CD14-positive monocyte (primary cell): ENCODE measurements around the gene ASCC3. TPM values are rescaled to one million over a fixed set of nuclear protein-coding genes. Genes with fewer than 3 reads are reported as not detected.

ENCODE experiments used
- DNase-seq, 3 donors: peaks; one replicate each; pipeline ENCODE4 v3.0.0-alpha.2; 2011 to 2022
- H2AFZ ChIP-seq: 2 replicates; pipeline ENCODE4 v1.6.0; 2012; ENCODE audit warnings: mild to moderate bottlenecking, low read depth, low read length, inconsistent platforms; ENCODE audit not compliant: insufficient read depth, poor library complexity, severe bottlenecking
- H3K27ac ChIP-seq, 2 donors: 1 replicate in 1 of 2; 2 replicates in 1 of 2; pipeline ENCODE4 v1.5.1; 2012 to 2013; ENCODE audit warnings: low read length in 2 of 2, control low read depth in 1 of 2, inconsistent platforms in 1 of 2, low read depth in 1 of 2, mild to moderate bottlenecking in 1 of 2
- H3K27me3 ChIP-seq, 2 donors: one replicate each; pipeline versions ENCODE4 v1.6.0 to v1.6.1; 2011 to 2013; ENCODE audit warnings: low read length in 2 of 2; ENCODE audit not compliant: control insufficient read depth in 2 of 2, insufficient read depth in 2 of 2
- H3K36me3 ChIP-seq, 2 donors: replicated peaks in 1 of 2; 1 replicate in 1 of 2; 2 replicates in 1 of 2; pipeline versions ENCODE4 v1.5.1 to v1.6.1; 2012 to 2013; ENCODE audit warnings: low read length in 2 of 2, control low read depth in 1 of 2, inconsistent platforms in 1 of 2, mild to moderate bottlenecking in 1 of 2; ENCODE audit not compliant: insufficient read depth in 2 of 2, control insufficient read depth in 1 of 2
- H3K4me1 ChIP-seq, 2 donors: 1 replicate in 1 of 2; 2 replicates in 1 of 2; pipeline versions ENCODE4 v1.5.1 to v1.6.1; 2012 to 2013; ENCODE audit warnings: low read length in 2 of 2, control low read depth in 1 of 2, inconsistent platforms in 1 of 2, mild to moderate bottlenecking in 1 of 2, moderate library complexity in 1 of 2; ENCODE audit not compliant: insufficient read depth in 2 of 2, control insufficient read depth in 1 of 2
- H3K4me2 ChIP-seq: replicated peaks from 2 replicates; pipeline ENCODE3; 2012; ENCODE audit warnings: low read length, moderate library complexity, mild to moderate bottlenecking; ENCODE audit not compliant: poor library complexity, severe bottlenecking; ENCODE audit errors: extremely low read depth
- H3K4me3 ChIP-seq, 3 experiments: fragments of 200-600 bp in 1 of 3; sonication (generic) in 1 of 3; replicated peaks in 1 of 3; 1 replicate in 2 of 3; 2 replicates in 1 of 3; pipeline ENCODE4 v1.5.1; 2011 to 2013; ENCODE audit warnings: low read length in 3 of 3, mild to moderate bottlenecking in 3 of 3, control low read depth in 2 of 3, low read depth in 2 of 3, inconsistent platforms in 1 of 3, moderate library complexity in 1 of 3
- H3K79me2 ChIP-seq: 2 replicates; pipeline ENCODE4 v1.6.0; 2012; ENCODE audit warnings: mild to moderate bottlenecking, control low read depth, inconsistent platforms, low read length, moderate library complexity; ENCODE audit not compliant: insufficient read depth
- H3K9ac ChIP-seq: 2 replicates; pipeline ENCODE4 v1.6.0; 2017; ENCODE audit warnings: low read length, mild to moderate bottlenecking; ENCODE audit not compliant: insufficient read depth, poor library complexity, severe bottlenecking
- H3K9me3 ChIP-seq, 2 donors: replicated peaks in 1 of 2; 1 replicate in 1 of 2; 2 replicates in 1 of 2; pipeline versions ENCODE4 v1.5.1 to v1.6.1; 2012 to 2013; ENCODE audit warnings: low read length in 2 of 2, control low read depth in 1 of 2; ENCODE audit not compliant: control insufficient read depth in 1 of 2, insufficient read depth in 1 of 2
- H4K20me1 ChIP-seq: 2 replicates; pipeline ENCODE4 v1.6.0; 2012; ENCODE audit warnings: mild to moderate bottlenecking, low read length, control low read depth, moderate library complexity; ENCODE audit not compliant: insufficient read depth
- H3K27ac Mint-ChIP-seq, 7 donors: one replicate each; pipeline ENCODE4 v1.8.0; 2020; ENCODE audit warnings: mild to moderate bottlenecking in 7 of 7, mixed read lengths in 7 of 7, moderate library complexity in 6 of 7, inconsistent platforms in 2 of 7
- H3K27me3 Mint-ChIP-seq, 3 donors: one replicate each; pipeline ENCODE4 v1.8.0; 2021 to 2022; ENCODE audit warnings: low read depth in 3 of 3, mild to moderate bottlenecking in 3 of 3, mixed read lengths in 3 of 3, moderate library complexity in 3 of 3, inconsistent platforms in 1 of 3
- H3K36me3 Mint-ChIP-seq, 2 donors: one replicate each; pipeline ENCODE4 v1.8.0; 2020; ENCODE audit warnings: mixed read lengths in 2 of 2, inconsistent platforms in 1 of 2, mild to moderate bottlenecking in 1 of 2
- H3K4me1 Mint-ChIP-seq: one replicate; pipeline ENCODE4 v1.8.0; 2020; ENCODE audit warnings: mild to moderate bottlenecking, mixed read lengths
- H3K4me3 Mint-ChIP-seq, 2 donors: one replicate each; pipeline ENCODE4 v1.8.0; 2020; ENCODE audit warnings: mild to moderate bottlenecking in 2 of 2, mixed read lengths in 2 of 2, moderate library complexity in 1 of 2
- H3K9me3 Mint-ChIP-seq, 7 donors: one replicate each; pipeline ENCODE4 v1.8.0; 2020 to 2022; ENCODE audit warnings: mixed read lengths in 7 of 7, mild to moderate bottlenecking in 6 of 7, moderate library complexity in 6 of 7, inconsistent platforms in 2 of 7
- CTCF ChIP-seq: fragments of 200-600 bp; IDR thresholded peaks from one replicate; pipeline ENCODE4 v1.8.0; 2022; ENCODE audit warnings: antibody characterized with exemption, mild to moderate bottlenecking
- WGBS: methylation state at CpG from one replicate; pipeline ENCODE4 v1.1.5; 2013; ENCODE audit warnings: missing lambda C conversion rate; ENCODE audit not compliant: insufficient coverage; 5-methylcytosine and 5-hydroxymethylcytosine counted together
- intact Hi-C, 2 donors: fragments of 100-400 bp; cut with micrococcal nuclease; formaldehyde crosslinking; loops; one replicate each; pipeline versions ENCODE4 v1.15.0 to v1.15.1; 2023
- polyA plus RNA-seq, 3 donors: library from polyadenylated mRNA; depleted of rRNA in 1 of 3; unstranded in 2 of 3; stranded (reverse) in 1 of 3; fragments of 300-500 nt in 2 of 3; fragments of >200 nt in 1 of 3; fragmentation: Illumina TruSeq in 2 of 3; gene quantifications; 1 replicate in 2 of 3; 2 replicates in 1 of 3; pipeline ENCODE4 v1.2.3, GENCODE V29; 2012 to 2021

The ASCC3 gene
- polyA plus RNA-seq, 3 donors, result 6.4 to 12.9 (median 10.6) TPM

GRCh38 chr6:100920028-100920605 lies 39.0 kb upstream of the ASCC3 start:
- no peak overlapping the region for H2AFZ ChIP-seq
- no peak for TF ChIP-seq CTCF
- no CpG with 5 or more reads among the region's 2 CpGs for WGBS
- H3K4me2 ChIP-seq, result no peak overlapping the region
- Mint-ChIP-seq H3K4me1 (no peaks in the 10 kb centered on the region), H3K9me3 (peaks cover 0 to 4% (median 0%) of the 10 kb centered on the region in 7 donors), H3K27me3 (peaks cover 0 to 2% (median 0%) of the 10 kb centered on the region in 3 donors), H3K36me3 (no peaks in the 10 kb centered on the region), H3K4me3 (no peak overlapping the region), H3K27ac (no peak overlapping the region)
- H3K36me3 ChIP-seq, result no peaks in the 10 kb centered on the region
- no peaks in the 10 kb centered on the region for H4K20me1 ChIP-seq
- no peaks in the 10 kb centered on the region for H3K79me2 ChIP-seq
- H3K4me1 ChIP-seq, result no peaks in the 10 kb centered on the region
- no peak overlapping the region for H3K4me3 ChIP-seq
- no peak overlapping the region for H3K9ac ChIP-seq
- no peak overlapping the region for H3K27ac ChIP-seq
- no peaks in the 10 kb centered on the region for H3K9me3 ChIP-seq
- DNase-seq, result no peak
- intact Hi-C loops, result no loop called here
- H3K27me3 ChIP-seq, result no peaks in the 10 kb centered on the region

GRCh38 chr6:100918152-100918551 lies 37.0 kb upstream of the ASCC3 start:
- Histone ChIP-seq H3K9ac (no peak overlapping the region), H3K9me3 (peaks cover 0 to 7% of the 10 kb centered on the region in 2 donors), H2AFZ (no peak overlapping the region), H3K27me3 (no peaks in the 10 kb centered on the region), H3K4me3 (no peak overlapping the region), H4K20me1 (no peaks in the 10 kb centered on the region), H3K79me2 (no peaks in the 10 kb centered on the region), H3K4me2 (no peak overlapping the region), H3K27ac (no peak overlapping the region), H3K36me3 (no peaks in the 10 kb centered on the region), H3K4me1 (no peaks in the 10 kb centered on the region)
- TF ChIP-seq CTCF, result no peak
- peaks cover 0 to 6% (median 3%) of the 10 kb centered on the region in 7 donors for H3K9me3 Mint-ChIP-seq
- no peak overlapping the region for H3K27ac Mint-ChIP-seq
- DNase-seq, result no peak
- H3K36me3 Mint-ChIP-seq, result no peaks in the 10 kb centered on the region
- no peak overlapping the region for H3K4me3 Mint-ChIP-seq
- H3K4me1 Mint-ChIP-seq, result no peaks in the 10 kb centered on the region
- H3K27me3 Mint-ChIP-seq, result peaks cover 0 to 2% (median 1%) of the 10 kb centered on the region in 3 donors
- intact Hi-C loops, result no loop called here
